ENCODE results near the gene ABHD2. TPM values are rescaled to one million over a fixed set of nuclear protein-coding genes. Genes with fewer than 3 reads are reported as not detected.

ABHD2 gene
- total RNA-seq, 1 experiment from 2014 or later: 52.4 TPM

- DNase-seq (ENCODE audit: low spot score): no peak
- H3K4me1 ChIP-seq (ENCODE audit: insufficient read depth, low read length, poor library complexity, severe bottlenecking): peaks cover 37% of the 10 kb centered on the region
- H3K27me3 ChIP-seq (replicated peaks; ENCODE audit: insufficient read depth, low read depth, low read length, poor library complexity): no peaks in the 10 kb centered on the region
- no peak overlapping the region for H3K27ac ChIP-seq (ENCODE audit: low read depth, low read length, poor library complexity, severe bottlenecking)
- H3K36me3 ChIP-seq (ENCODE audit: insufficient read depth, low read length, poor library complexity, severe bottlenecking): no peaks in the 10 kb centered on the region
- TF ChIP-seq EZH2 (IDR thresholded peaks at IDR 0.05; ENCODE audit: borderline replicate concordance, low read depth, low read length, poor library complexity, severe bottlenecking) (no peak), CTCF (conservative IDR thresholded peaks at IDR 0.05; ENCODE audit: low read depth, low read length) (no peak)
- no TSS peak for BruUV-seq (replicated peaks)
- H3K9me3 ChIP-seq (ENCODE audit: low read depth, low read length, poor library complexity, severe bottlenecking): no peaks in the 10 kb centered on the region
- no peak overlapping the region for H3K4me3 ChIP-seq (ENCODE audit: low read depth, low read length, poor library complexity, severe bottlenecking)
- ChIA-PET POLR2A (ENCODE audit: low non-redundant PET) (no interaction called here), CTCF (no interaction called here)
- intact Hi-C loops (cut with micrococcal nuclease; ENCODE audit: unreplicated experiment): loop anchor here (5.0 kb wide), 1 partner anchor 57 kb away; the partner anchor contains the start of gene ABHD2
Observed at GRCh38 chr15:89144491-89144890, 56.2 kb downstream of the ABHD2 start.

- no peak overlapping the region for H3K27ac ChIP-seq (ENCODE audit: low read depth, low read length, poor library complexity, severe bottlenecking)
- no peak for DNase-seq (ENCODE audit: low spot score)
- BruUV-seq (replicated peaks): no TSS peak
- ChIA-PET CTCF (no interaction called here), POLR2A (ENCODE audit: low non-redundant PET) (no interaction called here)
- no peaks in the 10 kb centered on the region for H3K36me3 ChIP-seq (ENCODE audit: insufficient read depth, low read length, poor library complexity, severe bottlenecking)
- intact Hi-C loops (cut with micrococcal nuclease; ENCODE audit: unreplicated experiment): no loop called here
- no peaks in the 10 kb centered on the region for H3K9me3 ChIP-seq (ENCODE audit: low read depth, low read length, poor library complexity, severe bottlenecking)
- TF ChIP-seq CTCF (conservative IDR thresholded peaks at IDR 0.05; ENCODE audit: low read depth, low read length) (no peak), EZH2 (IDR thresholded peaks at IDR 0.05; ENCODE audit: borderline replicate concordance, low read depth, low read length, poor library complexity, severe bottlenecking) (no peak)
- no peaks in the 10 kb centered on the region for H3K27me3 ChIP-seq (replicated peaks; ENCODE audit: insufficient read depth, low read depth, low read length, poor library complexity)
- no peak overlapping the region for H3K4me3 ChIP-seq (ENCODE audit: low read depth, low read length, poor library complexity, severe bottlenecking)
- peaks cover 48% of the 10 kb centered on the region for H3K4me1 ChIP-seq (ENCODE audit: insufficient read depth, low read length, poor library complexity, severe bottlenecking)
Observed at GRCh38 chr15:89146366-89146765, 58.1 kb downstream of the ABHD2 start.

GRCh38 chr15:89148126-89148525 is 59.9 kb downstream of the ABHD2 start:
- peaks cover 4% of the 10 kb centered on the region for H3K36me3 ChIP-seq (ENCODE audit: insufficient read depth, low read length, poor library complexity, severe bottlenecking)

More at GRCh38 chr15:89148126-89148525, 59.9 kb downstream of the ABHD2 start:
- Histone ChIP-seq H3K9me3 (ENCODE audit: low read depth, low read length, poor library complexity, severe bottlenecking) (no peaks in the 10 kb centered on the region), H3K27ac (ENCODE audit: low read depth, low read length, poor library complexity, severe bottlenecking) (no peak overlapping the region), H3K4me1 (ENCODE audit: insufficient read depth, low read length, poor library complexity, severe bottlenecking) (peaks cover 31% of the 10 kb centered on the region), H3K4me3 (ENCODE audit: low read depth, low read length, poor library complexity, severe bottlenecking) (no peak overlapping the region), H3K27me3 (replicated peaks; ENCODE audit: insufficient read depth, low read depth, low read length, poor library complexity) (no peaks in the 10 kb centered on the region)
- ChIA-PET POLR2A (ENCODE audit: low non-redundant PET) (no interaction called here), CTCF (no interaction called here)
- BruUV-seq (replicated peaks): no TSS peak
- no peak for DNase-seq (ENCODE audit: low spot score)
- no peak for TF ChIP-seq CTCF (conservative IDR thresholded peaks at IDR 0.05; ENCODE audit: low read depth, low read length)
- TF ChIP-seq EZH2 (IDR thresholded peaks at IDR 0.05; ENCODE audit: borderline replicate concordance, low read depth, low read length, poor library complexity, severe bottlenecking): no peak
- intact Hi-C loops (cut with micrococcal nuclease; ENCODE audit: unreplicated experiment): no loop called here
